ENCODE measurements around the gene OR5I1. TPM values are rescaled to one million over a fixed set of nuclear protein-coding genes. Genes with fewer than 3 reads are reported as not detected.

OR5I1 gene
- total RNA-seq, 1 donor from 2014 or later = not detected

DNA sequence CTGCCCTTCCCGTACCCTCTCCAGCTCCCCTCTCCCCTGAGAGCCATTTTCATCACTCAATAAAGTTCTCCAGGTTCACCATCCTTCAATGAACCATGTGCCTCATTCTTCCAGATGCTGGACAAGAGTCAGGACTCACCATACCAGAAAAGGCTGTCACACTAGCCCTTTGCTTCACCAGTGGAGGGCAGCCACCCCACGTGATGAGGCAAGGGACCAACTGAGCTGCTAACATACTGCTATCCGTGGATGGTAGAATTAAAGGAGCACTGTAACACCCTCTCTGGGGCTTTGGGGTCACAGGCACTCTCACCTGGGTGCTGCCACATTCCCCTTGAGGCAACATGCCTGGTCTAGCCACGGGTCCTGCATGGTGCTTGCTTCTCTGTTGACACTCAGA lies 13.1 kb upstream of the OR5I1 start:
- H3K4me3 ChIP-seq = no peak overlapping the region
- intact Hi-C loops (cut with DNase I) = no loop called here
- ATAC-seq (no peak), DNase-seq (no peak)
- H3K36me3 ChIP-seq = no peaks in the 10 kb centered on the region
- H3K4me1 ChIP-seq = no peaks in the 10 kb centered on the region
- H3K27ac ChIP-seq = no peak overlapping the region
- TF ChIP-seq, protein P1, sequence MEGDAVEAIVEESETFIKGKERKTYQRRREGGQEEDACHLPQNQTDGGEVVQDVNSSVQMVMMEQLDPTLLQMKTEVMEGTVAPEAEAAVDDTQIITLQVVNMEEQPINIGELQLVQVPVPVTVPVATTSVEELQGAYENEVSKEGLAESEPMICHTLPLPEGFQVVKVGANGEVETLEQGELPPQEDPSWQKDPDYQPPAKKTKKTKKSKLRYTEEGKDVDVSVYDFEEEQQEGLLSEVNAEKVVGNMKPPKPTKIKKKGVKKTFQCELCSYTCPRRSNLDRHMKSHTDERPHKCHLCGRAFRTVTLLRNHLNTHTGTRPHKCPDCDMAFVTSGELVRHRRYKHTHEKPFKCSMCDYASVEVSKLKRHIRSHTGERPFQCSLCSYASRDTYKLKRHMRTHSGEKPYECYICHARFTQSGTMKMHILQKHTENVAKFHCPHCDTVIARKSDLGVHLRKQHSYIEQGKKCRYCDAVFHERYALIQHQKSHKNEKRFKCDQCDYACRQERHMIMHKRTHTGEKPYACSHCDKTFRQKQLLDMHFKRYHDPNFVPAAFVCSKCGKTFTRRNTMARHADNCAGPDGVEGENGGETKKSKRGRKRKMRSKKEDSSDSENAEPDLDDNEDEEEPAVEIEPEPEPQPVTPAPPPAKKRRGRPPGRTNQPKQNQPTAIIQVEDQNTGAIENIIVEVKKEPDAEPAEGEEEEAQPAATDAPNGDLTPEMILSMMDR (IDR thresholded peaks at IDR 0.05) = no peak
- H3K9me3 ChIP-seq = no peaks in the 10 kb centered on the region
- no peaks in the 10 kb centered on the region for H3K27me3 ChIP-seq (ENCODE audit: low read depth)

DNA sequence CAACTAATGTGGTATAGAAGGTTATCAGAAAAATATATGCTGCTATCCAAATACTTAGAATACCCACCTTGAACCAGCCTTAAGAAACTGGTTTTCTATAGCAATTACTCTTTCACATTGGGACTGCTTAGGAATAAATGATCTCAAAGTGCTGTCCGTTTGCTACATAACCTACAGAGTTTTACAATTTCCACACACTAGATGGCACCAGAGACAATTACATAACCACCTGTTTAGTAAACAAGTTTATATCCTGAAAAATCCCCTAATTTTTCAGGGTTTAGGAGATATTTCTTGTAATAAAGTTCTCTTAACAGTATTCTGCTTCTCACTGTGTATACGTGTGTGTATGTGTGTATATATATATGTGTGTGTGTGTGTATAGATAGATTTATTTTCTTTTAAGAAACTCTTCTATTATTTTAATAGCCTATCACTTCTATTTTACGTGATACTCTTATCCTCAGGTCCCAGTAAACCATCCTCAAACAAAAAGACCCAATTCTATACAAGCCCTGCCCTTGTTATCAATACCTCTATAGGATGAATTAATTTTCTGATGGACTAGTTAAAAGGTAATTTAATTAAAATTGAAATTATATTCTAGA lies 6.7 kb upstream of the OR5I1 start:
- Histone ChIP-seq H3K36me3 (no peaks in the 10 kb centered on the region), H3K4me3 (no peak overlapping the region), H3K27me3 (ENCODE audit: low read depth) (no peaks in the 10 kb centered on the region), H3K27ac (no peak overlapping the region), H3K9me3 (no peaks in the 10 kb centered on the region), H3K4me1 (no peaks in the 10 kb centered on the region)
- intact Hi-C loops (cut with DNase I) = no loop called here
- ATAC-seq (no peak), DNase-seq (no peak)
- TF ChIP-seq, protein P1 (IDR thresholded peaks at IDR 0.05) = peak; percentile 23

DNA sequence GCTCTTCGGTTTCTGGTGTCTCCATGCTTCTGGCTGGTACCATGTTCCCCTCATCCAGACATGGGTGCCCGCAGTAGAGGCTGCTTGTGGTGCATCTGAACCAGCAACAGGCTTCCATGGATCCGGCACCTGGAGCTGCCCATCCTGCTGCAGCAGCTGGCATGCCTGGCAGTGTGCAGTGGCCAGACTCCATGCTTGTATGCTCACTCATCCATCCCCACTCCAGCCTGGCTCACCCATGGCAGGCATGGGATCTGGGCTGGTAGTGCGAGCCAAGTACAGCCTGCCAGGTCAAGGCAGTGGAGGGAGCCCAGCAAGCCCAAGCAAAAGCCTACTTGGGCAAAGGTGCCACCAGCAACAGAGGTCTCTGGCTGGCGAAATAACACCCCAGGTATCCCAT lies 15.7 kb downstream of the OR5I1 start:
- H3K4me1 ChIP-seq = no peaks in the 10 kb centered on the region

DNA sequence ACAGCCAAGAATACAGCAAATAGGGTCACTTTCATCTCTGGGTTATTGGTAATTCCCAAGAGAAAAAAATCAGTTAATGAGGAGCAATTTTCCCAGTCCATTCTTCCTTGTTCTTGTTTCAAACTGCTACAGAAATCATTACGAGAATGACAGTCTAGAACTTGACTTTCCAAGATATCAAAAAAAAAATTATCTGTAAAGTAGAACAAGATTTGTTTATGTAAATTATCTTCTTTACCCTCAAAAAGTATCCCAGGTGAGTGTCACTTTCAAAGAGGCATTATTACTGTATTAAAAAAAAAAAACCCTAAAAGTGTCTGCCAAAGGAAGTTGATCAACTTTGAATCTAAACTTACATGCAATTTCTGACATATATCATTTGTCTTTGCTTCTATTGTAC lies 21.7 kb downstream of the OR5I1 start, which contains the start of gene OR5W2:
Gene OR5W2, minus strand, starts transcription at position 101 of the 400 bp plus-strand sequence. Its CDS starts 0 bp downstream, at position 101.
- Histone ChIP-seq H3K4me3 (no peak within 1 kb of the TSS), H3K27ac (no peak within 1 kb of the TSS), H3K4me1 (no peaks in the 10 kb centered on the region), H3K36me3 (no peaks in the 10 kb centered on the region), H3K9me3 (no peaks in the 10 kb centered on the region), H3K27me3 (ENCODE audit: low read depth) (no peaks in the 10 kb centered on the region)
- TF ChIP-seq, protein P1 (IDR thresholded peaks at IDR 0.05) = no peak
- intact Hi-C loops (cut with DNase I) = no loop called here
- no peak for DNase-seq
- ATAC-seq = no peak

More for the DNA sequence above, 15.7 kb downstream of the OR5I1 start:
- Histone ChIP-seq H3K27ac (no peak overlapping the region), H3K36me3 (no peaks in the 10 kb centered on the region), H3K27me3 (ENCODE audit: low read depth) (no peaks in the 10 kb centered on the region), H3K4me3 (no peak overlapping the region), H3K9me3 (no peaks in the 10 kb centered on the region)
- TF ChIP-seq, protein P1 (IDR thresholded peaks at IDR 0.05) = no peak
- ATAC-seq = peak; percentile 16 to 25
- peak; percentile 25 for DNase-seq
- intact Hi-C loops (cut with DNase I) = no loop called here

DNA sequence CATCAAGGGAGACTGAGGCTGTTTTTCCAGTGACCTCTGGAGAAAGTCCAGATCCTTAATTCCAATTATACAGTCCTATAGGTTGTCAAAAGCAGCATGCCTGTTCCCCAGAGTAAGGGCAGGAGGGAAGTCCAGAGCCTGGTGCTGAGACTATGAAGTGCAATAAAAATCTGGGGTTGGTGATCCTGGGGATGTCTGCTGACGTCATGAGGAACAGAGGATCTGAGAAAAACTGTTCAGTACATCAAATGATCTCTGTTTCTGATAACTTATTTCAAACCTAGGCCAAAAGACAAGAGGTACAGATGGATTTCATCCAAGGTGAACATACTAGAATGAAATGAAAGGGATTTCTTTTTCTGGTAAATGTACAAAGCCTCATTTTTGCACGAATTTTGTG lies 33.9 kb downstream of the OR5I1 start:
- DNase-seq = no peak
- ATAC-seq = no peak
- TF ChIP-seq, protein P1 (IDR thresholded peaks at IDR 0.05) = no peak
- Histone ChIP-seq H3K27me3 (ENCODE audit: low read depth) (no peaks in the 10 kb centered on the region), H3K4me3 (no peak overlapping the region), H3K36me3 (no peaks in the 10 kb centered on the region), H3K27ac (no peak overlapping the region), H3K9me3 (no peaks in the 10 kb centered on the region), H3K4me1 (no peaks in the 10 kb centered on the region)
- intact Hi-C loops (cut with DNase I) = no loop called here

Measured in lower lobe of right lung (tissue), 2 donors.